Measurements from ENCODE around the gene CCDC183.
A peak's percentile ranks its signal among the peaks of the same experiment; 100 is the strongest.
"Not testable (repeated sequence)": the region's sequence is repeated elsewhere in the genome, so short reads cannot be mapped to it uniquely, and the experiment has no call there.

The CCDC183 gene

GRCh38 chr9:136760424-136760823, 35.7 kb upstream of the CCDC183 start:
- no peak for DNase-seq (ENCODE audit: extremely low read depth in 1 of 2, low read depth in 1 of 2)

DNA sequence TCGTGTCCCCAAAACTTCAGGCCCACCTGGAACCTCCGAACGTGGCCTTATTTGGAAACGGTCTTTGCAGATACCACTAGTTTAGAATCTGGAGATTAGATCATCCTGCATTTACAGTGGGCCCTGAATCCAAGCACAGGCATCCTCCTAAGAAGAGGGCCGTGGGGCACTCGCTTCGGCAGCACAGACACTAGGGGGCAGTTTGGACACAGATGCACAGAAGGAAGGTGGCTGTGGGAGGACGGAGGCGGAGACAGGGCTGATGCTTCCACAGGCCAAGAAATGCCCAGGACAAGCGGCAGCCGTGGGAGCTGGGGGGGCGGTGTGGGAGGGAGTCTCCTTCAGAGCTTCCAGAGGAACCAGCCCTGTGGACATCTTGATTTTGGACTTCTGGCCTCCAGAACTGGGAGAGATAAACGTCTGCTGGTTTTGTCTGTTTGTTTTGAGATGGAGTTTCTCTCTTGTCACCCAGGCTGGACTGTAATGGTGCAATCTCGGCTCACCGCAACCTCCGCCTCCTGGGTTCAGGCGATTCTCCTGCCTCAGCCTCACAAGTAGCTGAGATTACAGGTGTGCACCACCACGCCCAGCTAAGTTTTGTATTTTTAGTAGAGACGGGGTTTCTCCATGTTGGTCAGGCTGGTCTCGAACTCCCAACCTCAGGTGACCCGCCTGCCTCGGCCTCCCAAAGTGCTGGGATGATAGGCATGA, 35.1 kb upstream of the CCDC183 start:
- DNase-seq (ENCODE audit: extremely low read depth in 1 of 2, low read depth in 1 of 2): not testable (repeated sequence)

GRCh38 chr9:136761545-136761981, 34.6 kb upstream of the CCDC183 start:
- DNase-seq (ENCODE audit: extremely low read depth in 1 of 2, low read depth in 1 of 2): no peak

GRCh38 chr9:136762221-136762691, 33.9 kb upstream of the CCDC183 start:
- no peak for DNase-seq (ENCODE audit: extremely low read depth in 1 of 2, low read depth in 1 of 2)

- peak in 1 of 2 donors; percentile 27 for DNase-seq (ENCODE audit: extremely low read depth in 1 of 2, low read depth in 1 of 2)
Observed at GRCh38 chr9:136762915-136763648, 33.1 kb upstream of the CCDC183 start.

- no peak for DNase-seq (ENCODE audit: extremely low read depth in 1 of 2, low read depth in 1 of 2)
Observed at GRCh38 chr9:136763649-136764035, 32.5 kb upstream of the CCDC183 start.

DNA sequence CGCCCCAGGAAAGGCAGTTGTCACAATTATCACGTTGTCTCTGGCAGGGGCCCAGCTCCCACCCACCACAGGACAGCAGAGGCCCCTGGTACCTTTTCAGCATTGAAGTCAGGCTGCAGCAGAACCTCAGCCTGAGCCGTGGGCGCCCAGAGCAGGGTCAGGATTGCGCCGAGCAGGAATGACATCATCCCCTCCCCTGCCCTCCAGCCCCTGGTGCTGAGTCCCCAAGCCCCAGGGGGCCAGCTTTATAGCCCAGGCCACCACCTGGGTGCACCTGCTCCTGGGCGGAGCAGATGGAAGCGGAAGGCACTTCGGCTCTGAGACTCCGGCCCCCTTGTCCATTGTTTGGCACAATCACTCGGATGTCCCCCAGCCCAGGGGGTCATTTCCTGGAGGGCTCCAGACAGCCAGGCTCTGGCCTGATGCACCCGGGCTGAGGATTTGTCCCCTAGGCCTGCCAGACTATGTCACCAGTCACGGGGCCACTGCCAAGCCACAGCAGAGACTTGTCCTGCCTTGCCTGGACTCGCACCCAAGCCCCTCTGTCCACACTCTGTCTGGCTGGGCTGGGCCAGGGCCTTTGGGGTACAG, 31.7 kb upstream of the CCDC183 start, which contains the start of gene LCN15:
LCN15 (minus strand) TSS at position 218 of the 591 bp plus-strand sequence; CDS start at position 188, 30 bp downstream.
- DNase-seq (ENCODE audit: extremely low read depth in 1 of 2, low read depth in 1 of 2): no peak

DNA sequence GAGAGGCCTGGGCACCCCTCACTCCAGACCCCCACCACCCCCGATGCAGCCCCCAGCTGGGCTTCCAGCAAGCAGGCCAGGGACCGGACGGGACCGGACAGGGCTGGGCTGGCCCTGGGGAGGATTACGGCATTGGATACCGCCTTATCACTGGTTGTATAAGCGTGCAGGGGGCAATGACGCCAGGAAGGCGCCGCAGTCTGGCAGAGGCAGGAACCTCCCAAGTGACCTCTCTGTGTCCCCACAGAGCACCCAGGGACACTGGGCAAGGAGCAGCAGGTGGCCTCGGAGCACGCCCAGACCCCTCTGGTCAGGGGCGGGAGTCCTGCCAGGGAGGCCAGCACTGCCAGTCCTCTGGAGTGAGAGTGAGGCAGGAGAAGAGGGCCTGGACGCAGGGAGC, 31.1 kb upstream of the CCDC183 start:
- no peak for DNase-seq (ENCODE audit: extremely low read depth in 1 of 2, low read depth in 1 of 2)

DNA sequence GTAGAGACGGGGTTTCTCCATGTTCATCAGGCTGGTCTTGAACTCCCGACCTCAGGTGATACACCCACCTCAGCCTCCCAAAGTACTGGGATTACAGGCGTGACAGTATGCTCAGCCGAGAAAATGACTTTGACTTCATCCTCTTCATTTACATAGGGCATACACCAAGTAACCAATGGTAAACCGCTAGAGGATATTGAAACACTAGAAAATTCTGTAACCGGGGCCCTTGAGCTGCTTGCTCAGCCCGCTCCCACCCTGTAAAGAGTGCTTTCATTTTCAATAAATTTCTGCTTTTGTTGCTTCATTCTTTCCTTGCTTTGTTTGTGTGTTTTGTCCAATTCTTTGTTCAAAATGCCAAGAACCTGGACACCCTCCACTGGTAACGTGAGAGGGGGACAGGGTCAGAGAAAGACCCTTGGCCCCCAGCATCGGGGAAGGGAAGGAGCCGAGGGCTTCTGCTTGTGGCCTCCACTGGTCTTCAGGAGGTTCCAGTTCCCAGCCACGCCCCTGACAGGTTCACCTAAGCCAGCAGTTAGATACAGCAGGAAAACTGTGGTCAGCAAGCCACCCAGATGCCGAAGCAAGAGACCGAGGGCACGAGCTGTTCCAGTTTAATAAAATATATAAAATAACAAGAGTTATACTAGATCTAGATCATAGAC, 30.3 kb upstream of the CCDC183 start:
- DNase-seq (ENCODE audit: extremely low read depth in 1 of 2, low read depth in 1 of 2): not testable (repeated sequence)

- not testable (repeated sequence) for DNase-seq (ENCODE audit: extremely low read depth in 1 of 2, low read depth in 1 of 2)
Observed at GRCh38 chr9:136766410-136767120, 29.6 kb upstream of the CCDC183 start.

DNA sequence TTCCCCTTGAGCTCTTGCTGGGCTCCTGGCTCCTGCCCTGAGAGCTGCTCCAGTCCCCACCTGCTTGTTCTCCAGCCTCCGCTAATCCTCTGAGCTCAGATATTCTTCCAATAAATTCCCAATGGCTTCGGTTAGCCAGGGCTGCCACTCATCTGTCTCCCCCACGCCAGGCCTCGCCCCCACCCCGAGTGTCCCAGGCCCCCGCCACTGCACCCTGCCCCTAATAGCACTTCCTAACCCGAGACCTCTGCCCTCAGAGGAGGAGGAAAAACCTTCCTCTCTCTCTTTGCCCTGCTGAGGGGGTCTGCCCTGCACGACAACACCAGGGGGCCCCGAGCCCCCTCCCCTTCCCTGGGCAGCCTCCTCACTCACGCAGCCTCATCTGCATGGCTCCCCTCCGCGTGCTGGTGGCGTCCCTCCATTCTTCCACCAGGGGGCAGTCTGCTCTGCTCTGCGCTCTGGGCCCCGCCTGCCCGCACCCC, 26.4 kb upstream of the CCDC183 start:
- DNase-seq (ENCODE audit: extremely low read depth in 1 of 2, low read depth in 1 of 2): no peak

DNA sequence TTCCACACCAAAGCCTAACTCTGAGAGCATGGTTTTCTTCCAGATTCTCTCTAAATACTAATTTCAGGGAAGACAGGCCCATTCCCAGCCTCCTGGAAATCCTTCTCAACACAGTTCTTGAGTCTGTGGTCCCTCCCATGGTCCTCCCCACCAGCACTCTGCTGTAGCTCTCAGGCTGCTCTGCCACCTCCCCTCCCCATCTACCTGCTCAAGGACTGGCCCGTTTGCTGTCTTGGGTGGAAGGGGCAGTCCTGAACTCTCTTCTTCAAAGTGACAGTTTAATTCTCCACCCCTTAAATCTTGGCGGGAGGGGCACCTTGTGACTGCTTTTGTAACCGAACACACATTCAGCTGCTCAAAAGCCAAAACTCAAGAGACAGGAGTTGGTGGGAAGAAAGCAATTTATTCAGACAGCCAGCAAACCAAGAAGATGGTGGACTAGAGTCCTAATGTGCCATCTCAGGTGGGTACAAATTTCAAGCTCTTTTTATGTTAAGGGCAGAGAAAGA, 24.2 kb upstream of the CCDC183 start:
- DNase-seq (ENCODE audit: extremely low read depth in 1 of 2, low read depth in 1 of 2): no peak

- DNase-seq (ENCODE audit: extremely low read depth in 1 of 2, low read depth in 1 of 2): no peak
Observed at GRCh38 chr9:136773386-136774044, 22.6 kb upstream of the CCDC183 start.

DNA sequence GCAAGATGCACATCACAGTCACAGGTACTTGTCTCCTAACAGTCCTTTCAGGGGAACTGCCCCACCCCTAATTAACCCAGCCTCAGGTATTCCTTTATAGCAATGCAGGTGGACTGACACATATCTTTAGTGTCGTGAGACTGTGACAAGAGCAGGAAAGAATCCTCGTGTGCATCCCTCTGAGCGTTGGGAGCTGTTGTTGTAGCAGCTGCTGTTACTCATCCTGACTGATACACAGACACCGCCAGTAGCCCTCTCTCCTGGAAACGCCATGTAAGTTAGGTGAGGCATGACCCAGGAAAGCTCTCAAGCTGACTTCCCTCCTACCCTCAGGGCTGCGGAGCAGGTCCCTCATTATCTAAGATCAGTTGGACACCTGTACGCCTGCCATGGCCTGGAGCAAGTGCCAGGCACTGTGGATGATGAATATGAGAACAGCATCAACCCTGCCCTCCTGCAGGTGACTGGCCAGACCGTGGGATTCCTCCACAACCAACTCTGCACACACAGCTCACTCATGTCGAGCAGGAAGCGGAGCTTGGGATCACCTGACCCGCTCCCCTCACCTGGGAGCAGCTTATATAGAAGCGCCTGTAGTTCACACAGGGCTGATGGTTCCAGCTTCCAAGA, 21.6 kb upstream of the CCDC183 start:
- no peak for DNase-seq (ENCODE audit: extremely low read depth in 1 of 2, low read depth in 1 of 2)

DNA sequence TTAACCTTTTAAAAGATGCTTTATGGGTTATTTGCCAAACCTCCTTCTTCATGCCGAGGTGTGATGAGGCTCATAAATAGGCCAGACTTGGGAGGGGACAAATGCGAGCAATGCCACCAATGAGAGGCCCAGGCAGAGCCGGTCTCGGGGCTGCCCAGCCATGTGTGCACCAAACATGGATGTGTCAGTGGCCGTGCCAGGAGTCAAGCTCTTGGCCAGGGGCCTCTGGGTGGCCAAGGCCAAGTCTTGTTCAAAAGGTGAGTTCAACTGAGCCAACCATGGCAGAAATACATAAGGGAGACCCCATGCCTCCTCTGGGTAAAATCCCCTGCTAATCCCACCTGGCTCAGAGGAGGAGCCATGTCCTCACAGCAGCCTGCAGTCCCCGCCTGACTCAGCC, 20.9 kb upstream of the CCDC183 start:
- no peak for DNase-seq (ENCODE audit: extremely low read depth in 1 of 2, low read depth in 1 of 2)

- DNase-seq (ENCODE audit: extremely low read depth in 1 of 2, low read depth in 1 of 2): no peak
Observed at GRCh38 chr9:136776947-136777346, 19.2 kb upstream of the CCDC183 start.

DNA sequence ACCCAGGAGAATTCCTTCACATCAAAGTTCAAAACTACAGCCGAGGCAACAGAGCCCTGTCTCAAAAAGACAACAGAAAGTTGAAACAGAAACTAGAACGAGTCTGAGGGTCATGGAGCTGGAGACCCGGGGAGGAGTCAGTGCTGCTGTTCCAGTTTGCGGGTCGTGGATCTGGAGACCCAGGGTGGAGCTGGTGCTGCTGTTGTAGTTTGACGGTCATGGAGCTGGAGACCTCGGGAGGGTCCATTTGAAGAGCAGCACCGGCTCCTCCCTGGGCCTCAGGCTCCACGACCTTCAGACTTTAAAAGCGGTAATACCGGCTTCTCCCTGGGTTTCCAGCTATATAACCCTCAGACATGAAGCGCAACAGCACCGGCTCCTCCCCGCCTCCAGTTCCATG, 18.8 kb upstream of the CCDC183 start:
- no peak for DNase-seq (ENCODE audit: extremely low read depth in 1 of 2, low read depth in 1 of 2)

DNA sequence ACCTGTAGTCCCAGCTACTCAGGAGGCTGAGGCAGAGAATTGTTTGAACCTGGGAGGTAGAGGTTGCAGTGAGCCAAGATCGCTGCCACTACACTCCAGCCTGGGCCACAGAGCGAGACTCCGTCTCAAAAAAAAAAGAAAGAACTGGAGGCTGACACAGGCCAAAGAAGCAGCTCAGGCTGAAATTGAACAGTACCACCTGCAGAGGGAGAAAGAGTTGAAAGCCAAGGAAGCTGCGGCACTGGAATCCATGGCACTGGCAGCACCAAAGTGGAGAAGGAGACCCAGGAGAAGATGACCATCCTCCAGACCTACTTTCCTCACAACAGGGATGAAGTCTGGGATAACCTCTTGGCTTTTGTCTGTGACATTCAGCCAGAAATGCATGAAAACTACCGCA, 16.3 kb upstream of the CCDC183 start:
- DNase-seq (ENCODE audit: extremely low read depth in 1 of 2, low read depth in 1 of 2): no peak

DNA sequence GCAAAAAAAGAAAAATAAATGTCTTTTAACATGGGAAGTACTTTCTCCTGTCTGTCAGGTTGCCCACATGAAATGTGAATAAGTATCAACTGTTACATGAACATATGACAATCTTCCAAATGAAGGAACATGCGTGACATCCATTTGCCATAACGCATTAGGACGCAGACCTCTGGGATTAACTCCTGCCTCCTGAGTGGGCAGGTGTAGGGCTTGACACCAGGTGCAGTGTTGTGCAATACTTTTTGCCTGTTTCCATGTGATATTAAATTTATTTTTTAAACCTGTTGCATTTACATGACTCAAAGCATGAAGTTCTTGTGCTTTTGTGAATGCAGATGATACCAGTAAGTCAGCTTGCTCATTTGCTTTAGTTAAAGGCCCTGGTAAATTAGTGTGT, 13.7 kb upstream of the CCDC183 start:
- DNase-seq (ENCODE audit: extremely low read depth in 1 of 2, low read depth in 1 of 2): no peak
